IMR-90 (cell line): ENCODE results near the gene NCOA3. TPM values are rescaled to one million over a fixed set of nuclear protein-coding genes. Genes with fewer than 3 reads are reported as not detected.

Source experiments
- ATAC-seq: fragments of 200-7000 bp; cut with Tn5 transposase; 2 replicates; pipeline ENCODE4 v1.9.1; 2020; ENCODE audit warnings: low read depth, mild to moderate bottlenecking, moderate library complexity
- BruUV-seq: library from RNA; stranded (reverse); fragments of 400-500 nt; replicated peaks from 2 replicates; lab custom pipeline; 2021; lab: Mats Ljungman, UMichigan
- CTCF ChIA-PET: fragments of 300-600 bp; formaldehyde crosslinking; extraction: SDS; loops from one replicate; lab custom pipeline; 2021; ENCODE audit warnings: antibody characterized with exemption; lab: Yijun Ruan, JAX
- POLR2A ChIA-PET: fragments of 300-600 bp; sonication (Branson Sonifier 250); formaldehyde crosslinking; loops from one replicate; lab custom pipeline; 2022; ENCODE audit warnings: antibody characterized with exemption; ENCODE audit not compliant: unreplicated experiment; lab: Charles Lee
- DNase-seq: peaks from one replicate; pipeline ENCODE4 v3.0.0; 2013
- H2AFZ ChIP-seq: replicated peaks from 2 replicates; pipeline ENCODE3; 2013; ENCODE audit warnings: low read length, mild to moderate bottlenecking; ENCODE audit not compliant: poor library complexity
- H2AK5ac ChIP-seq: 2 replicates; pipeline ENCODE4 v1.6.1; 2013; ENCODE audit warnings: low read depth, low read length, inconsistent platforms
- H2AK9ac ChIP-seq: replicated peaks from 2 replicates; pipeline ENCODE3; 2013; ENCODE audit warnings: mild to moderate bottlenecking, low read depth, low read length, moderate library complexity; ENCODE audit not compliant: poor library complexity
- H2BK120ac ChIP-seq: 2 replicates; pipeline ENCODE4 v1.6.1; 2013; ENCODE audit warnings: low read depth, low read length, inconsistent platforms
- H2BK15ac ChIP-seq: 3 replicates; pipeline ENCODE4 v1.6.1; 2013; ENCODE audit warnings: low read depth, low read length, inconsistent platforms
- H2BK20ac ChIP-seq: 2 replicates; pipeline ENCODE4 v1.6.1; 2013; ENCODE audit warnings: low read depth, mild to moderate bottlenecking, inconsistent platforms, low read length, moderate library complexity
- H2BK5ac ChIP-seq: 2 replicates; pipeline ENCODE4 v1.6.1; 2013; ENCODE audit warnings: mild to moderate bottlenecking, low read depth, low read length, inconsistent platforms; ENCODE audit not compliant: poor library complexity, severe bottlenecking
- H3K14ac ChIP-seq: replicated peaks from 2 replicates; pipeline ENCODE4 v1.6.1; 2013; ENCODE audit warnings: low read depth, low read length, inconsistent platforms
- H3K18ac ChIP-seq: 2 replicates; pipeline ENCODE4 v1.6.1; 2013; ENCODE audit warnings: low read depth, low read length, control low read depth
- H3K23ac ChIP-seq: 2 replicates; pipeline ENCODE4 v1.6.1; 2013; ENCODE audit warnings: low read depth, low read length, inconsistent platforms
- H3K27ac ChIP-seq: 2 replicates; pipeline ENCODE4 v1.5.1; 2013; ENCODE audit warnings: mild to moderate bottlenecking, control low read depth, low read length; ENCODE audit not compliant: insufficient read depth
- H3K27me3 ChIP-seq: 2 replicates; pipeline ENCODE4 v1.6.1; 2013; ENCODE audit warnings: low read length; ENCODE audit not compliant: control insufficient read depth, insufficient read depth
- H3K36me3 ChIP-seq: 2 replicates; pipeline ENCODE4 v1.6.1; 2013; ENCODE audit warnings: low read length, mixed read lengths; ENCODE audit not compliant: control insufficient read depth, insufficient read depth
- H3K4ac ChIP-seq: 2 replicates; pipeline ENCODE4 v1.6.1; 2013; ENCODE audit warnings: low read depth, low read length, inconsistent platforms
- H3K4me1 ChIP-seq: 2 replicates; pipeline ENCODE4 v1.6.1; 2013; ENCODE audit warnings: low read length, mixed read lengths; ENCODE audit not compliant: control insufficient read depth, insufficient read depth
- H3K4me2 ChIP-seq: 2 replicates; pipeline ENCODE4 v1.6.1; 2013; ENCODE audit warnings: low read depth, mild to moderate bottlenecking, control low read depth, low read length, moderate library complexity
- H3K4me3 ChIP-seq: 2 replicates; pipeline ENCODE4 v1.5.1; 2013; ENCODE audit warnings: low read depth, mild to moderate bottlenecking, control low read depth, low read length, moderate library complexity; ENCODE audit not compliant: insufficient read depth
- H3K56ac ChIP-seq: 2 replicates; pipeline ENCODE4 v1.6.1; 2013; ENCODE audit warnings: low read length, inconsistent platforms; ENCODE audit not compliant: insufficient read depth; ENCODE audit errors: extremely low read depth
- H3K79me1 ChIP-seq, 2 experiments: 2 replicates each; pipeline ENCODE4 v1.6.1; 2013; ENCODE audit warnings: low read length in 2 of 2, inconsistent platforms in 1 of 2, low read depth in 1 of 2
- H3K9ac ChIP-seq: 2 replicates; pipeline ENCODE4 v1.6.1; 2013; ENCODE audit warnings: low read depth, low read length, control low read depth
- H3K9me1 ChIP-seq: 2 replicates; pipeline ENCODE4 v1.6.1; 2013; ENCODE audit warnings: low read length, inconsistent platforms; ENCODE audit not compliant: insufficient read depth
- H3K9me3 ChIP-seq: 2 replicates; pipeline ENCODE4 v1.6.1; 2013; ENCODE audit warnings: low read length; ENCODE audit not compliant: control insufficient read depth, insufficient read depth
- H4K20me1 ChIP-seq: 2 replicates; pipeline ENCODE4 v1.6.1; 2013; ENCODE audit warnings: low read length, inconsistent platforms; ENCODE audit not compliant: insufficient read depth
- H4K5ac ChIP-seq: 2 replicates; pipeline ENCODE4 v1.6.1; 2013; ENCODE audit warnings: mild to moderate bottlenecking, low read depth, low read length, control low read depth
- H4K8ac ChIP-seq, 2 experiments: 2 replicates each; pipeline ENCODE4 v1.6.1; 2013; ENCODE audit warnings: low read depth in 2 of 2, low read length in 2 of 2, control low read depth in 1 of 2, inconsistent platforms in 1 of 2
- H4K91ac ChIP-seq: 2 replicates; pipeline ENCODE4 v1.6.1; 2013; ENCODE audit warnings: low read depth, low read length, inconsistent platforms; ENCODE audit not compliant: insufficient read depth
- BHLHE40 ChIP-seq: fragments of 150-350 bp; IDR thresholded peaks from 2 replicates; pipeline ENCODE4 v1.6.1; 2016; ENCODE audit warnings: mild to moderate bottlenecking, low read depth, low read length
- CEBPB ChIP-seq: IDR thresholded peaks from 2 replicates; pipeline ENCODE4 v1.6.1; 2012; ENCODE audit warnings: low read depth, low read length, improper control_type of control experiment
- CHD1 ChIP-seq: IDR thresholded peaks from 2 replicates; pipeline ENCODE4 v1.6.1; 2012; ENCODE audit warnings: low read depth, low read length, improper control_type of control experiment
- ELK1 ChIP-seq: fragments of 150-350 bp; IDR thresholded peaks from 2 replicates; pipeline ENCODE4 v1.6.1; 2016; ENCODE audit warnings: low read depth, mild to moderate bottlenecking, low read length, moderate library complexity, borderline replicate concordance
- FOS ChIP-seq: fragments of 150-350 bp; IDR thresholded peaks from 2 replicates; pipeline ENCODE4 v1.6.1; 2016; ENCODE audit warnings: low read depth, low read length
- MAZ ChIP-seq: IDR thresholded peaks from 2 replicates; pipeline ENCODE4 v1.6.1; 2012; ENCODE audit warnings: low read depth, mild to moderate bottlenecking, low read length, improper control_type of control experiment, moderate library complexity, borderline replicate concordance
- MXI1 ChIP-seq: IDR thresholded peaks from 2 replicates; pipeline ENCODE4 v1.6.1; 2012; ENCODE audit warnings: low read depth, mild to moderate bottlenecking, low read length, moderate library complexity, borderline replicate concordance
- NFE2L2 ChIP-seq: fragments of 150-350 bp; IDR thresholded peaks from 2 replicates; pipeline ENCODE4 v1.6.1; 2016; ENCODE audit warnings: low read depth, mild to moderate bottlenecking, low read length
- POLR2A ChIP-seq: IDR thresholded peaks from 2 replicates; pipeline ENCODE4 v1.6.1; 2012; ENCODE audit warnings: mild to moderate bottlenecking, low read depth, low read length
- RAD21 ChIP-seq: IDR thresholded peaks from 2 replicates; pipeline ENCODE4 v1.6.1; 2012; ENCODE audit warnings: low read length, improper control_type of control experiment
- RCOR1 ChIP-seq: IDR thresholded peaks from 2 replicates; pipeline ENCODE4 v1.6.1; 2012; ENCODE audit warnings: mild to moderate bottlenecking, low read length, improper control_type of control experiment; ENCODE audit not compliant: insufficient replicate concordance
- RFX5 ChIP-seq: IDR thresholded peaks from 2 replicates; pipeline ENCODE4 v1.8.0; 2012; ENCODE audit warnings: low read depth, mild to moderate bottlenecking, low read length, moderate library complexity
- SMC3 ChIP-seq: fragments of 150-350 bp; IDR thresholded peaks from 2 replicates; pipeline ENCODE4 v1.6.1; 2016; ENCODE audit warnings: low read depth, mild to moderate bottlenecking, antibody characterized with exemption, low read length, moderate library complexity
- USF2 ChIP-seq: fragments of 150-350 bp; IDR thresholded peaks from 2 replicates; pipeline ENCODE4 v1.6.1; 2017; ENCODE audit warnings: mild to moderate bottlenecking, antibody characterized with exemption, low read length, low read depth
- WGBS, 2 experiments: methylation state at CpG; one replicate each; pipeline versions ENCODE4 v1.1.5 to v1.1.7; 2013; ENCODE audit warnings: missing lambda C conversion rate in 2 of 2; ENCODE audit not compliant: insufficient read length in 1 of 2; ENCODE audit errors: extremely low coverage in 2 of 2; 5-methylcytosine and 5-hydroxymethylcytosine counted together
- dilution Hi-C: fragments of 300-500 bp; cut with HindIII; formaldehyde crosslinking; loops from one replicate; pipeline ENCODE4 v1.14.3; 2018; ENCODE audit warnings: low sequenced_read_pairs; ENCODE audit not compliant: unreplicated experiment
- in situ Hi-C: fragments of 300-500 bp; cut with MboI; formaldehyde crosslinking; loops from 3 replicates; pipeline ENCODE4 v1.14.3; 2019; ENCODE audit warnings: low sequenced_read_pairs, inconsistent platforms, mixed read lengths
- intact Hi-C: fragments of 100-400 bp; cut with micrococcal nuclease; formaldehyde crosslinking; loops from 2 replicates; pipeline ENCODE4 v1.10.0; 2022
- polyA plus RNA-seq, 3 experiments: library from polyadenylated mRNA; depleted of rRNA; stranded (reverse); fragments of >200 nt; gene quantifications; 2 replicates each; pipeline ENCODE4 v1.2.3, GENCODE V29; 2012; ENCODE audit warnings: low replicate concordance in 1 of 3
- total RNA-seq: library from RNA; depleted of rRNA; stranded (reverse); fragments of >200 nt; gene quantifications from 2 replicates; pipeline ENCODE4 v1.2.3, GENCODE V29; 2012

NCOA3 gene
- total and polyA plus RNA-seq, 2 of the 4 experiments (the other 2 are of a cell fraction): 8.8 to 29.0 TPM

GRCh38 chr20:47664744-47665143 is 163.1 kb downstream of the NCOA3 start:
- TF ChIP-seq MXI1: no peak
- no peak for TF ChIP-seq SMC3
- no peak for TF ChIP-seq USF2
- TF ChIP-seq RAD21: no peak
- no peak for TF ChIP-seq RCOR1
- no peak for TF ChIP-seq ELK1
- TF ChIP-seq FOS: no peak
- TF ChIP-seq CEBPB: no peak
- TF ChIP-seq BHLHE40: no peak
- TF ChIP-seq RFX5: no peak
- no peak for TF ChIP-seq MAZ
- no peak for TF ChIP-seq NFE2L2
- TF ChIP-seq POLR2A: no peak
- TF ChIP-seq CHD1: no peak
- in situ Hi-C loops: loop anchor here (25.0 kb wide), 1 partner anchor 1248 kb away; the partner anchor contains the start of gene ARFGEF2
- Histone ChIP-seq H2BK120ac (no peak overlapping the region), H3K14ac (no peak overlapping the region), H3K4ac (no peak overlapping the region), H3K4me3 (no peak overlapping the region), H2AK5ac (no peak overlapping the region), H3K27me3 (peaks cover under 1% of the 10 kb centered on the region), H3K9me1 (peaks cover 3% of the 10 kb centered on the region; the same call in 1 of the 2 replicates), H3K4me2 (no peak overlapping the region), H3K56ac (no peak overlapping the region), H3K79me1 (no peaks in the 10 kb centered on the region), H4K20me1 (no peaks in the 10 kb centered on the region), H3K18ac (no peak overlapping the region), H2BK20ac (no peak overlapping the region), H3K4me1 (no peaks in the 10 kb centered on the region), H3K23ac (no peak overlapping the region), H3K27ac (no peak overlapping the region), H2BK15ac (no peak overlapping the region), H4K91ac (no peak overlapping the region), H4K5ac (no peak overlapping the region), H3K9ac (no peak overlapping the region), H4K8ac (no peak overlapping the region), H2AFZ (no peak overlapping the region), H3K36me3 (peaks cover 14% of the 10 kb centered on the region; the same call in 1 of the 2 replicates), H2AK9ac (no peak overlapping the region), H2BK5ac (no peak overlapping the region), H3K9me3 (no peaks in the 10 kb centered on the region)
- WGBS, 2 experiments: 93% methylated on average over 6 of the region's 12 CpGs; no CpG with 5 or more reads in 1 of the 2 experiments
- CTCF ChIA-PET: interaction anchor here (1.3 kb wide), 1 partner anchor 955 kb away, joined by 5 read pairs; no protein-coding TSS in a partner anchor
- dilution Hi-C loops: no loop called here
- BruUV-seq: no TSS peak
- intact Hi-C loops: loop anchor here (5.0 kb wide), 1 partner anchor 633 kb away; no protein-coding TSS in a partner anchor
- no peak for ATAC-seq
- POLR2A ChIA-PET: no interaction called here
- no peak for DNase-seq
